ENCODE measurements around the gene FMO4. TPM values are rescaled to one million over a fixed set of nuclear protein-coding genes. Genes with fewer than 3 reads are reported as not detected.
"Not testable (repeated sequence)": the region's sequence is repeated elsewhere in the genome, so short reads cannot be mapped to it uniquely, and the experiment has no call there.

The FMO4 gene, protein sequence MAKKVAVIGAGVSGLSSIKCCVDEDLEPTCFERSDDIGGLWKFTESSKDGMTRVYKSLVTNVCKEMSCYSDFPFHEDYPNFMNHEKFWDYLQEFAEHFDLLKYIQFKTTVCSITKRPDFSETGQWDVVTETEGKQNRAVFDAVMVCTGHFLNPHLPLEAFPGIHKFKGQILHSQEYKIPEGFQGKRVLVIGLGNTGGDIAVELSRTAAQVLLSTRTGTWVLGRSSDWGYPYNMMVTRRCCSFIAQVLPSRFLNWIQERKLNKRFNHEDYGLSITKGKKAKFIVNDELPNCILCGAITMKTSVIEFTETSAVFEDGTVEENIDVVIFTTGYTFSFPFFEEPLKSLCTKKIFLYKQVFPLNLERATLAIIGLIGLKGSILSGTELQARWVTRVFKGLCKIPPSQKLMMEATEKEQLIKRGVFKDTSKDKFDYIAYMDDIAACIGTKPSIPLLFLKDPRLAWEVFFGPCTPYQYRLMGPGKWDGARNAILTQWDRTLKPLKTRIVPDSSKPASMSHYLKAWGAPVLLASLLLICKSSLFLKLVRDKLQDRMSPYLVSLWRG
- total RNA-seq = 0.56 and 2.9 TPM in 2 replicates

DNA sequence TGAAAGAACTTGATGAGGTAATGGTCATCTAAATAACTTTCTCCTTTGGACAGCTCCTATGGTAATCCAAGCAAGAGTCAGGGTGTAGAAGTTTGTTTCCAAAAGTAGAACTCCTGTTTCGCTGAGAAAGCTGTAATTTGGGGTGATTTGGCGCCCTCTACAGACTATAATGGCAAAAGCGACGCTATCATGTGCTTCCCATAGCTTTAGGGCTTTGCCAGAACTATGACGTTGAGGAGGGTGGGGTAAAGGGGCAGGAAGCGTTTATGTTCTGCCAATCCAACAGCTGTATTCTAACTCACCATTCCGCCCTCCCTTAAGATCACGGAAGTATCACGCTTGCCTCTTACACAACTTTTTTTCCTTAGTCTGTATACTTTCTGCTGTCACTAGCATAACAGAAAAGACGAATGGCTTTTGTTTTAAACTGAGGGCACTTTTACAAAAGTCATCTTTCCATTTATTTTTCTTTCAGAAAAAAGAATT is at the start of gene FMO4:
Gene FMO4 (plus strand): TSS at position 349 of the 486 bp plus-strand sequence. CDS start 5,643 bp downstream, outside the sequence.
- DNase-seq = peak; percentile 98

DNA sequence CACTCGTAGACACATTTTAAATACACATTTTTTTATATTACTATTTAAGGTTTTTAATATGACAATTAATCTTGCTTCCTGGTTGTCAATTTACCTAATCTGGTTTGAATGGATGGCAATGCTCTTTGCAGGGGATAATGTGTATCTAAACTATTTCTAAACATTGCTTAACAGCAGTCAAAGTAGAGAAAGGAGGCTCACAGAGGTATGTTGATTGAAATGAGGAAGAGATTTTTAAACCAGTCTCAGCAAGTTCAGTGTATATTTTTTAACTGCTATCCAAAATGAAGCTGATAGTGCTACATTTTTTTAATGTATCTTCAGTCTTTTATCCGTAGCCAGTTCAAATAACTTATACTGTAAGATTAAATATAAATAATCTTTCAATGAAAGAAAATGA is 48.3 kb upstream of the FMO4 start:
- no peak for DNase-seq

DNA sequence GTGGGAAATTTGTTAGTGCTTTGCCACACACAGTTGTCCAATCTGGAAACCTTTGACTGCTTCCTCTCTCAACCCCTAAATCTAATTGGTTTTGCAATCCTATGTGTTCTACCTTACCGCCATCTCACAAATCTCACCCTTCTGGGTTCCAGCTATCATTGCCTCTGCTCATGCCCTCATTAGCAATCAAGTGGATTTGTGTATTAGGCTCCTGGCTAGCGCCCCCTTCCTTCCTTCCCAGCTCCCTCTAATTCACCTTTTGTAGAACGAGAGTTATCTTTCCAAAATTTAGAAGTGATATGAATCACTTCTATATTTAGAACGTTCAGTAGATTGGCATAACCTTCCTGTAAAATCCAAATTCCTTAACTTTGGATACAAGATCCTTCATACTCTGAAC is 47.1 kb upstream of the FMO4 start:
- no peak for DNase-seq

DNA sequence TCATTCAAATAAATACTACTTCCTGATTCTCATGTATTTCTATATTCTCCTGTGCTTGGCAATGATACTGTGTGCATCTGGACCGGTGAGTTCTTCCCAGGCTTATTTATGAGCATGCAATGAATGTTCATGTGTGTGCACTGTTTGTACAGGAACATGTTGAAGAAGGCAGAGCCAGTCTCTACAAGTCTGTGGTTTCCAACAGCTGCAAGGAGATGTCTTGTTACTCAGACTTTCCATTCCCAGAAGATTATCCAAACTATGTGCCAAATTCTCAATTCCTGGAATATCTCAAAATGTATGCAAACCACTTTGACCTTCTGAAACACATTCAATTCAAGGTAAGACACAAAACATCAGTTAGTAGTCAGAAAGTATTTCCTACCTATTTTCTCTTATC is 46.6 kb upstream of the FMO4 start:
- no peak for DNase-seq

DNA sequence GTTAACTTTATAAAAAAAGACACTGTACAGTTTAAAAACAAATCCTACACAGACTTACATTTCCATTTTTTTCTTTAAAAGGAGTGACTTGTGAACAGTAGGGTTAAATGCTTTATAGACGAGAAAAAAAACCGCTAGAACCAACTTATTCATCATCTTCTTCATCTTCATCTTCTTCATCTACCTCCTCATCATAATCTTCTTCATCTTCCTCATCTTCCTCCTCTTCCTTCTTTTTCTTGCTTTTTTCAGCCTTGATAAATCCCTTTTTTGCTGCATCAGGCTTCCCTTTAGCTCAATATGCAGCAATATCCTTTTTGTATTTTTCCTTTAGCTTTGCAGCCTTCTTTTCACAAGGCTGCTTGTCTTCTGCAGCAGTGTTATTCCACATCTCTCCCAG is 43.2 kb upstream of the FMO4 start:
- DNase-seq = no peak

DNA sequence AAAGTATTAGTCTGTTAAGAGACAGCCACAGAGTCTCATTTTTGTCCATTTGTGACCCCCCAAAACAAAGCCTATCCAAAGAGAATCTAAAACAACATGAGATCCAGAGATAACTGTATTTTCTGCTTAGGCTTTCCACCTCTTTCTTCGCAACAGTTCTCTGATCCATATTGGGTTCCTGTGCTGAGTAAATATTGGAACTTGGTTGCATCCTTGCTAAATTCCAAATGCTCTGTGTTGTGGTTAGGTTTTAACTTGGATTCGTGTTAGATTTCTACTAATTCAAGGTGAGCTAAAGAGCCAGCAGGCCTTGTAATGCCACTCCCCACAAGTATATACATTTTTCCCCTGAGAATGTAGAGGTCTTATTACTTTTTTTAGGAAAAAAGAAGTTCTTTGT is 36.4 kb upstream of the FMO4 start:
- DNase-seq = no peak

DNA sequence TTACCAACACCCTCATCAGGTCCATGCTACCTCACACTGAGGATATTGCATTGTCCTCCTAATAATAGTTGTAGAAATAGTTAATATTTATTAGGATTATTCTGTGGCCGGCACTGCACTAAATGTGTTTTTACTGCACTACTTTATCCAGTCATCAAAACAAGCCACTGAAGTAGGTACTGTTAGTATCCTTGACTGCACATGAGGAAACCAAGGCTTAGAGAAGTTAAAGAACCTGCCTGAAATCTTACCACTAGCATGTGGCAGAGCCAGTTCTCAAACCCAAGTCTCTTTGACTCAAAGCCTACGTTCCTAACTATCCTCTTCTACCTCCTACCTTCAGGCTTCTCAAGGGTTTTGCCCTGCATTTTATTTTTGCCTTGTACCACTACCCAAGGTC is 34.7 kb upstream of the FMO4 start:
- no peak for DNase-seq

DNA sequence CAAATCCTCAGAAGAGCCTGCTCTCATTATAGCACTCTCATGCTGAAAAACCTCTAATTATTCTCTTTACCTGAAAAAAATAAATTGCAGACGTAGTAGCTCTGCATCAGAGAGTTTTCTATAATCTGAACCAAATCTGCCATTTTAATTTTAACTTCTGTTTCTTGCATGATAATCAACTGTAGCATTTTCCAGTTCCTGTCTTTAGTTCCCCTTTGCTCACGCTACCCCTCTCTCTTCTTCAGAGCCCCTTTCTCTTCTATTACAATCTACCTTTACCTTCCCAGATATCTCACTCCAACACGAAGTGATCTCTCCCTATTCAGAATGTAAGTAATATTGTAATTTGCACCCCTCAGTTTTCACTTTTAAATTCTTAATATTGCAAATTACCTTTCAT is 34.3 kb upstream of the FMO4 start:
- DNase-seq = no peak

DNA sequence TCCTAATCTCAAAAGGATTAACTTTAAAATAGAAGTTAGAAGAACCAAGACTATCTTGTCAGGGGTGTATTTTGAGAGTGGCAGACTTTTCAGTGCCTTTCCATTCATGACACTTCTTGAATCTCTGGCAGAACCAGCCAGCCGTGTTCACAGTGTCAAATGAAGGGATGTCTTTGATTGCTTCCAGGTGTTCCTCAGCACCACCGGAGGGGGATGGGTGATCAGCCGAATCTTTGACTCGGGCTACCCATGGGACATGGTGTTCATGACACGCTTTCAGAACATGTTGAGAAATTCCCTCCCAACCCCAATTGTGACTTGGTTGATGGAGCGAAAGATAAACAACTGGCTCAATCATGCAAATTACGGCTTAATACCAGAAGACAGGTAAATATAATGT is 33.4 kb upstream of the FMO4 start:
- DNase-seq = no peak

DNA sequence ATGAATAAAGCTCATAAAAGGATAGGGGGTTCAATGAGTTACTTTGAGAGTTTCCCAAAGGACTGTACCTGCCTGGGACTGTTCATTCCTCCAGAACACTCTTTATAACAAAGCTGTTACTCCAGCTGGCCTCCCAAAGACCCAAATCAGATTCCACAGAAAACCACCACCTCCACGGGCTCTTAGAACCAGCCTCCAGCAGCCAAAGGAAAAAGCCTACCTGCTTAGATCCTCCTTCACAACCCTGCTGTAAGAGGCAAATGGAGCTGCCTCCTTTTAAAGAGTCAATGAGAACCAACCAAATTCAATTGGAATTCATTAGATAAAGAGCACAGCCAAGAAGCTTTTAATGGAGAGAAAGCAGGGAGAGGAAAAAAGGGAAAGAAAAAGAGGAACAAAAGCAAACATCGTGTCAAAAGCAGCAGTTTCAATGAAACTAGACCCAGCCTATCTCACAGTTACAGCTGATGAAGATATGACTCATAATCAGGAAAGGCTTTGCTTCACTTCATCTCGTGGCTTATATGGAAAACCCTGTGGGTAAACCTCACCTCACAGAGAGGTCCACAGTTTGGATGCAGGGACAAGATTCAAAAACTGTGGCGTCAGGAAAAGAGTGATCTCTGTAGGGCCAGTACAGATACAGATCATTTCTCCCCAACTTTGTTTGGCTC is 27.8 kb upstream of the FMO4 start:
- no peak for DNase-seq

DNA sequence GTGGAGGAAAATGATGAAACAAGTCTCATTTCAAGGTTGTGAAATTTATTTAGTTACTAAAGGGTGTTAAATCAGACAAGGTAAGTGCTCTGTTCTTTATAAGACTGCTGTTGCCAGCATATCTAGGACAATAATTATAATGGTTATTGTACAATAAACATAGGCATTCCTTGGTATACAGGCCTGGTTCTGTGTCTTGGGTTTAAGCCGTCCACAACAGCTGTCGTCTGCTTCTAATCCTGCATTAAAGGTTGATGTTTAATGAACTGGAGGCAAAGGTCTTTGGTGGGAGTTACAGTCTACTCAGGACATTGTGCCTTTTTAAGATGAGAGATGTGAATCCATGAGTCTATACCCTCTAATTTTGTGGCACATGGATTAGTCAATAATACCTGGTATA is 23.4 kb upstream of the FMO4 start:
- no peak for DNase-seq

DNA sequence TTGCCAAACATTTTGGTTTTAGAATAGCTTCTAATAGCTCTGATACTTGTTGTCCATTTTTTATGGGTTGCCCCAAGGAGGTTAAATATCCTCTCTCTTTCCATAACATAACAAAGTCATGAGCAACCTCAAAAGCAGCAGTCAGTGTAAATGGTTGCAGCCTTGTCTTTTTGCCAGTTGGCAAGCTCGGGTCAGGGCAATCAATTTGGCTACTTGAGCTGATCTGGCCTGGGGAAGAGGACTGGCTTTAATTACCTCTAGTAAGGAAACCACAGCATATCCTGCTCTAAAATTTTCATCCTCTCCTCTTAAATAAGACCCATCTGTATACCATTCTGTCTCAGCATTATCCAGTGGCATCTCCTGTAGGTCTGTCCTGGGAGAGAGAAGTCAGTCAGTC is 21.2 kb upstream of the FMO4 start:
- no peak for DNase-seq

DNA sequence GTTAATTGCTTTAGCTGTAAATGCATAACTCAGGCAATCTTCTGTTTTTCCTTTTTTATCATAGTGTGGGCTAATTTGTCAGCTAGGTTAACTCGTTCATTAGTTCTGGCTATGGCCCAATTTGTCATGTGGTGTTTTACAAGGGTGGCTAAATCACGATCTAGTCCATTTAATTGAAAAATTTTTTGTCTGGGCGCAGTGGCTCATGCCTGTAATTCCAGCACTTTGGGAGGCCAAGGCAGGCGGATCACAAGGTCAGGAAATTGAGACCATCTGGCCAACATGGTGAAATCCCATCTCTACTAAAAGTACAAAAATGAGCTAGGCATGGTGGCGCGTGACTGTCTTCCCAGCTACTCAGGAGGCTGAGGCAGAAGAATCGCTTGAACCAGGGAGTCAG is 18.6 kb upstream of the FMO4 start:
- DNase-seq = not testable (repeated sequence)

DNA sequence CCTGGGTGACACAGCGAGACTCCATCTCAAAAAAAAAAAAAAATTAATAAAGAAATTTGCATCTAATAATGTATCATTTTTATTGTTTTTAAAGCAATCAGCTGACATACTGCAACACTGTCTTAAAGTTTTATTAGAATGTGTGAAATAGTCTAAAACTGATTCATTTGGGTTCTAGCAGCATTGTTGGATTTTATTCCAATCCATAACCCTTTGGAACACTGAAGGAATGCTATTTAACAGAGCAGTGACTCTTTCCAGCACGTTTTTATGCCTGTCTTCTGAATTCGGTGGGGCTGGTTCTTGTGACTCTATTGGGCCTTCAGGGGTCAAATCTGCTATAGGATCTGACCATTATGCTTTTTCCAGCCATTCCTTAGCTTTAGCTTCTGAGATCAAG is 18.2 kb upstream of the FMO4 start:
- DNase-seq = no peak

DNA sequence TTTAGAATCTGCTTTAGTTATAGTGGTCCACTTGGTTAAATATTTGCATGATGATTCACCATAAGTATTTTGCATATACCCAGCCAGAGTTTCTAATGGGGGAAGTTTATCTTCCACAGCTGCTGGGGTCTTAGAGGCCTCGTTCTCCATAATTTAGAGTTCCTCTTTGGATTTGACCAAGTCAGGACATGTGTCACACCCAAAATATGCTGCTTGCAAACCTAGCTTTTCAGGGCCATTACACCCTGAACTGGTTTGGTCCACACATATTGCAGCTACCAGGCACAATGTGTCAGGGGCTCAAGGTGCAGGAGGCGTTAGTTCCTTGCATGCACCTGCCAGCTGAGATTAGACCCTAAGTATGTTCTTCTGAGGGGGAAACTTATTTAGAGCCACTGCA is 17.1 kb upstream of the FMO4 start:
- no peak for DNase-seq

DNA sequence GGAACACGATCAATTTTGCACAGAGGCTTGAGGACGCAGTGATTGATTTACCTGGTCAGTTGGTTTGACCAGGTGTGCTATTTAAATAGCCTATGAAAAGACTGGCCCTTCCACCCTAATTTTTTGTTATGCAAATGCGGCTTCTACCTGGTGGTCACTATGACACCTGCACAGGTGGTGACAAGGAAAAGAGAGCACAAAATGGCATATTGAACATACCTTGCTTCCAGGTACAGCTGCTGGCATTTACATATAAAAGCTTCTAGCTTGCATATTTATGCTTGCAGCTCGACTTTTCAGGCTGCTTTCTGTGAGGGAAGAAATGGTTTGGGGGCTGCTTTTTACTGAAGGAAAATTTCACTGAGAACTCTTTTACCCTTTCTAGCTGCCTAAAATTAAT is 15.3 kb upstream of the FMO4 start:
- DNase-seq = no peak

DNA sequence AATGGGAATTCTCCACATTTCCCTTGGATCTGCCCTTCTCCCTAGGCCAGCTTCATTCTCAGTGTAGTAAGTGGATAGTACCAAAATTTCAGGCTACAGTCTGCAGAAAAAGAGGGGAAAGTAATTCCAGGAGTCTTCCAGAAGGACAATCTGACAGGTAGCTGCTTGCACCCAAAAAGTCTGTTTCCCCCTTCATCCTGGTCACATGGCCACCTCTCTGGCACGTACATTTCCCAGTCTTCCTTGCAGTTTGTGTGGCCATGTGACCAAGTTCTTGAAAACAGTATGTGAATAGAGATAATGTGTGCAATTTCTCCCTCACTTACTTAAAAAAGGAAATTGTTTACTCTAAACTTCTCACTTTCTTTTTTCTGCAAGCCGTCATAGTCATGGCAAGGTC is 14.6 kb upstream of the FMO4 start:
- no peak for DNase-seq

DNA sequence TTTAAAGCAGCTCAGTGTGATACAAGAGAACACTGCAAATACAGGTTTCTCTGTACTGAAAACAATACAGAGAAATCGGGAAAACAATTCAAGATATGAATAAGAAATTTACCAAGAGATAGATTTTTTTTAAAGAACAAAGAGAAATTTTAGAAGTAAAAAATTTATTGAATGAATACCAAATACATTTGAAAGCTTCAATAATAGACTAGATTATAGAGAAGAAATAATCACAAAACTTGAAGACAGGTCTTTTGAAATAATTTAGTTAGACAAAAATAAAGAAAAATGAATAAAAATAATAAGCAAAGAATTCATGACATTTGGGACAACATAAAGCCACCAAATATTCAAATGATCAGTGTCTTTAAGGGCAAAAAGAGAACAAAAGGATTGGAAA is 13.6 kb upstream of the FMO4 start:
- no peak for DNase-seq

DNA sequence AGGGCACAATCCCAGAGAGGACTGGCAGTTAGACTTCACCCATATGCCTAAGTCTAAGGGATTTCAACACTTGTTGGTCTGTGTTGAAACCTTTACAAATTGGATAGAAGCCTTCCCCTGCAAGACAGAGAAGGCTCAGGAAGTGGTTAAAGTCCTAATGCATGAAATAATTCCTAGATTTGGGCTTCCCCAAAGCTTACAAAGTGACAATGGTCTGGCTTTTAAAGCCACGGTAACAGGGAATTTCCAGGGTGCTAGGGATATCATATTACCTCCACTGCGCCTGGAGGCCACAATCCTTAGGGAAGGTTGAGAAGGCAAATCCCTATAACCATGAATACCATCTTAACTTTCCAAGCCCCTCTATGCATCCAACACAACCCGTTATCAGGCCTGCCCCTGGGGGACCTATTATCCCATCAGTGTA is 3.3 kb upstream of the FMO4 start:
- no peak for DNase-seq

DNA sequence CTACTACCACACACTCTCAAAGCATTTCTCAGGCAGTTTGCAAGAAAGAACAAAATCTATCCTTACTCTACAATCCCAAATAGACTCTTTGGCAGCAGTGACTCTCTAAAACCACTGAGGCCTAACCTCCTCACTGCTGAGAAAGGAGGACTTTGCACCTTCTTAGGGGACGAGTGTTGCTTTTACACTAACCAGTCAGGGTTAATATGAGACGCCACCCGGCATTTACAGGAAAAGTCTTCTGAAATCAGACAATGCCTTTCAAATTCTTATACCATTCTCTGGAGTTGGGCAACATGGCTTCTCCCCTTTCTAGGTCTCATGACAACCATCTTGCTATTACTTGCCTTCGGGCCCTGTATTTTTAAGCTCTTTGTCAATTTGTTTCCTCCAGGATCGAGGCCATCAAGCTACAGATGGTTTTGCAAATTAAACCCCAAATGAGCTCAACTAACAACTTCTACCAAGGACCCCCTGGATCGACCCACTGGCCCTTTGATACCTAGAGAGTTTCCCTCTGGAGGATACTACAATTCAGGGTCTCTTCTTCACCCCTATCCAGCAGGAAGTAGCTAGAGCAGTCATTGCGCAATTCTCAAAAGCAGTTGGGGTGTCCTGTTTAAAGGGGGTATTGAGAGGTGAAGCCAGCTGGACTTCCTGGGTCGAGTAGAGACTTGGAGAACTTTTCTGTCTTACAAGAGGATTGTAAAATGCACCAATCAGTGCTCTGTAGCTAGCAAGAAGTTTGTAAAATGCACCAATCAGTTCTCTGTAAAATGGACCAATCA is 2.0 kb upstream of the FMO4 start:
- DNase-seq = no peak

DNA sequence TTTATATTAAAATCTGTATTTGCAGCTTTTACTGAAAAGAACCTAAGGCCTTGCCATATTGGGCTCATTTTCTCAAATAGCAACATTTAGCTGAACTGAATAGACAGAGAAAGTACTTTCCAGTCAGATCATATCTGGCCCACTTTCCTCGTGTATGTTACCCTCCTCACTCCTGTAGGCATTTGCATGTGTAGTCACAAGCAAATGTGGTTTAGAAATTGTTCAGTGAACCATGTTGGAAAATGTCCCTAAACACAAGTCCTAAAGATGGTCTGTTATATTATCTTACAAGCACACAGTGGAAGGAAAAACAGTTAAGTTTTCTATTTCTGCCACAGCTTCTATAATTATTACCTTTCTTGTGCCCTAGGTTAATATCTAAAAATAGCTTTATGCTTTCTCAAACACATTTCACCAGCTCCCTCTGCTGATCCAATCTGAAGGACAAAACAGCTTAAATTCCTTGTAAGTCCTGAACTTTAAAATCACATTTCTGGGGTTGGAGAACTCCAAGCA is 606 bp upstream of the FMO4 start:
- no peak for DNase-seq

DNA sequence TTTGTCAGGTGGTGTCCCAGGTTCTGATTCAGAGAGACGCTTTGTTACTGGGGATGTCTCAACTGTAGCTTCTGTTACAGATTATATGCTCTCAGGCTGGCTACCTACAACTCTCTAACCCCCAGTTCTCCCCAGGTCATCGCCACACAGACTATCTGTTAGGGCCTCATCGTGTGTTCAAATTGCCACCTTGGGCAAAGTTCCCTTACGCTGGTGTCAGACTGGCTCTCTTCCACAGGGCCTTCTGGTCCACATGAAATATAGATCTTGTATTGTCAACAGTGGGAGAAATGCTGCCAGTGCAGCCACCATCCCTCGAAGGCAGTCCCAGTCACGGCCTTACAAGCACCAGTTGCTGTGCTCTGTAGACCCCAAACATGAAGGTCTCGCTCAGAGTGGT is 15.3 kb downstream of the FMO4 start:
- no peak for DNase-seq

Data from dermis blood vessel endothelial cell (primary cell).